A549 (cell line): ENCODE measurements around the gene PRR9.

Experiments
- CEBPB ChIP-seq, 2 experiments: fragments of >200 bp in 1 of 2; sonication (Bioruptor Twin) in 1 of 2; formaldehyde crosslinking in 1 of 2; IDR thresholded peaks; 2 replicates each; pipeline ENCODE4 v1.6.1; 2012 to 2016
- CHD2 ChIP-seq: fragments of 150-350 bp; IDR thresholded peaks from 2 replicates; pipeline ENCODE4 v1.6.1; 2014; ENCODE audit warnings: low read length; ENCODE audit not compliant: partially characterized antibody
- FOSL2 ChIP-seq, 2 experiments: fragments of 450-650 bp in 1 of 2; fragments of >200 bp in 1 of 2; sonication (Bioruptor Twin) in 1 of 2; formaldehyde crosslinking; IDR thresholded peaks; 2 replicates each; pipeline versions ENCODE4 v1.5.0 to v1.6.1; 2016 to 2020; ENCODE audit warnings: mild to moderate bottlenecking in 1 of 2, moderate library complexity in 1 of 2
- KDM1A ChIP-seq: fragments of 200-600 bp; sonication (generic); IDR thresholded peaks from 2 replicates; pipeline ENCODE4 v1.6.1; 2016; ENCODE audit warnings: low read depth, mild to moderate bottlenecking
- KDM5A ChIP-seq: fragments of 200-600 bp; sonication (generic); IDR thresholded peaks from 2 replicates; pipeline ENCODE4 v1.6.1; 2016; ENCODE audit warnings: antibody characterized with exemption, mild to moderate bottlenecking
- POLR2A ChIP-seq: IDR thresholded peaks from 2 replicates; pipeline ENCODE4 v1.6.1; 2012; ENCODE audit warnings: mild to moderate bottlenecking, low read length
- RAD21 ChIP-seq, 2 experiments: fragments of >200 bp in 1 of 2; sonication (Bioruptor Twin) in 1 of 2; formaldehyde crosslinking in 1 of 2; IDR thresholded peaks in 1 of 2; conservative IDR thresholded peaks in 1 of 2; 2 replicates in 1 of 2; 3 replicates in 1 of 2; pipeline ENCODE4 v1.6.1; 2012 to 2018; ENCODE audit warnings: inconsistent platforms in 1 of 2
- RCOR1 ChIP-seq: fragments of 150-350 bp; IDR thresholded peaks from 2 replicates; pipeline ENCODE4 v1.6.1; 2014; ENCODE audit warnings: antibody characterized with exemption, low read length, low read depth
- RFX5 ChIP-seq: fragments of 450-650 bp; IDR thresholded peaks from 2 replicates; pipeline ENCODE4 v1.7.1; 2014; ENCODE audit warnings: antibody characterized with exemption, mild to moderate bottlenecking, moderate library complexity
- TF ChIP-seq, protein P1 (sequence below): fragments of >200 bp; sonication (Bioruptor Twin); formaldehyde crosslinking; IDR thresholded peaks from 3 replicates; pipeline ENCODE4 v1.5.1; 2016

DNA sequence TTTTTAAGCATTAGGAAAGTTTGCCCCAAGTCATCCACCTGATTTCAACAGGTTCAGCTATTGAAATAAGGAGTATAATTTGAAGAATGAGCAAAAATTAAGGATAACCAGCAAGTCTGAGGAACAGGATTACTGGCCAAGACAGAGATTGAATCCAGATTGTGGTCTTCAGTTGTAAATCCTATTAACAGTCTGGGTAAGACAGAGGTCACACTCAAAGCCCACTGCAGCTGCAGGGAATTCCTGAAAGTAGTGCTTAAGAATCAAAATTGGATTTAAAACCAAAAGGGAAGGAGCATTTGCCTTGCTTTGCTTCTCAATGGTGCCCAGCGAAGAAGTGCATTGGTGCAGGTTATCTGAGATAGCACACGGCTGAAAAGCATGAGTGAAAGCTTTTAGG is 35.7 kb downstream of the PRR9 start:
- TF ChIP-seq POLR2A, result no peak
- TF ChIP-seq, protein P1, sequence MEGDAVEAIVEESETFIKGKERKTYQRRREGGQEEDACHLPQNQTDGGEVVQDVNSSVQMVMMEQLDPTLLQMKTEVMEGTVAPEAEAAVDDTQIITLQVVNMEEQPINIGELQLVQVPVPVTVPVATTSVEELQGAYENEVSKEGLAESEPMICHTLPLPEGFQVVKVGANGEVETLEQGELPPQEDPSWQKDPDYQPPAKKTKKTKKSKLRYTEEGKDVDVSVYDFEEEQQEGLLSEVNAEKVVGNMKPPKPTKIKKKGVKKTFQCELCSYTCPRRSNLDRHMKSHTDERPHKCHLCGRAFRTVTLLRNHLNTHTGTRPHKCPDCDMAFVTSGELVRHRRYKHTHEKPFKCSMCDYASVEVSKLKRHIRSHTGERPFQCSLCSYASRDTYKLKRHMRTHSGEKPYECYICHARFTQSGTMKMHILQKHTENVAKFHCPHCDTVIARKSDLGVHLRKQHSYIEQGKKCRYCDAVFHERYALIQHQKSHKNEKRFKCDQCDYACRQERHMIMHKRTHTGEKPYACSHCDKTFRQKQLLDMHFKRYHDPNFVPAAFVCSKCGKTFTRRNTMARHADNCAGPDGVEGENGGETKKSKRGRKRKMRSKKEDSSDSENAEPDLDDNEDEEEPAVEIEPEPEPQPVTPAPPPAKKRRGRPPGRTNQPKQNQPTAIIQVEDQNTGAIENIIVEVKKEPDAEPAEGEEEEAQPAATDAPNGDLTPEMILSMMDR, result no peak
- no peak for TF ChIP-seq RAD21 (conservative IDR thresholded peaks at IDR 0.05 in 1 of 2, IDR thresholded peaks at IDR 0.05 in 1 of 2)
- no peak for TF ChIP-seq RCOR1
- no peak for TF ChIP-seq RFX5
- TF ChIP-seq CHD2, result no peak
- TF ChIP-seq KDM5A, result no peak
- no peak for TF ChIP-seq FOSL2 (IDR thresholded peaks at IDR 0.05)
- no peak for TF ChIP-seq FOSL2 (CRISPR knock-in tag; IDR thresholded peaks at IDR 0.05)
- TF ChIP-seq KDM1A, result no peak
- no peak for TF ChIP-seq CEBPB (IDR thresholded peaks at IDR 0.05)
